Ishikawa (cell line): ENCODE results near the gene NFIX.

ENCODE experiments used
- CEBPB ChIP-seq: IDR thresholded peaks from 2 replicates; pipeline ENCODE4 v1.6.1; 2012
- CREB1 ChIP-seq: IDR thresholded peaks from 2 replicates; pipeline ENCODE4 v1.6.1; 2012; ENCODE audit warnings: low read depth
- EGR1 ChIP-seq: IDR thresholded peaks from 2 replicates; pipeline ENCODE4 v1.6.1; 2012
- EP300 ChIP-seq: IDR thresholded peaks from 2 replicates; pipeline ENCODE4 v1.6.1; 2012; ENCODE audit warnings: borderline replicate concordance
- FOXM1 ChIP-seq: IDR thresholded peaks from 2 replicates; pipeline ENCODE4 v1.6.1; 2012; ENCODE audit warnings: low read depth, borderline replicate concordance
- NFIC ChIP-seq: IDR thresholded peaks from 2 replicates; pipeline ENCODE4 v1.6.1; 2012
- RAD21 ChIP-seq: IDR thresholded peaks from 2 replicates; pipeline ENCODE4 v1.6.1; 2012; ENCODE audit warnings: low read depth
- REST ChIP-seq: IDR thresholded peaks from 2 replicates; pipeline ENCODE4 v1.6.1; 2012; ENCODE audit warnings: low read depth, mild to moderate bottlenecking
- TAF1 ChIP-seq: IDR thresholded peaks from 2 replicates; pipeline ENCODE4 v1.6.1; 2012; ENCODE audit warnings: low read depth, mild to moderate bottlenecking
- TCF12 ChIP-seq: IDR thresholded peaks from 2 replicates; pipeline ENCODE4 v1.6.1; 2012; ENCODE audit warnings: low read depth
- TEAD4 ChIP-seq: IDR thresholded peaks from 2 replicates; pipeline ENCODE4 v1.6.1; 2012
- YY1 ChIP-seq: IDR thresholded peaks from 2 replicates; pipeline ENCODE4 v1.6.1; 2012; ENCODE audit warnings: low read depth
- ZBTB7A ChIP-seq: IDR thresholded peaks from 2 replicates; pipeline ENCODE4 v1.6.1; 2012; ENCODE audit warnings: low read depth
- TF ChIP-seq, protein P1 (sequence below): IDR thresholded peaks from 2 replicates; pipeline ENCODE4 v1.6.1; 2012
- TF ChIP-seq, protein P2 (sequence below): IDR thresholded peaks from 2 replicates; pipeline ENCODE4 v1.6.1; 2012

The NFIX gene

GRCh38 chr19:13022859-13023636, 27.8 kb downstream of the NFIX start:
- TF ChIP-seq, protein P1, sequence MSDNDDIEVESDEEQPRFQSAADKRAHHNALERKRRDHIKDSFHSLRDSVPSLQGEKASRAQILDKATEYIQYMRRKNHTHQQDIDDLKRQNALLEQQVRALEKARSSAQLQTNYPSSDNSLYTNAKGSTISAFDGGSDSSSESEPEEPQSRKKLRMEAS: no peak
- TF ChIP-seq REST (no peak), EGR1 (no peak)

GRCh38 chr19:13023656-13024055, 28.4 kb downstream of the NFIX start:
- TF ChIP-seq CREB1 (no peak), ZBTB7A (no peak), TEAD4 (no peak), RAD21 (no peak), TAF1 (no peak), NFIC (no peak), CEBPB (no peak), TCF12 (no peak), FOXM1 (no peak), EP300 (no peak)
- TF ChIP-seq, protein P1: no peak
- TF ChIP-seq, protein P2, sequence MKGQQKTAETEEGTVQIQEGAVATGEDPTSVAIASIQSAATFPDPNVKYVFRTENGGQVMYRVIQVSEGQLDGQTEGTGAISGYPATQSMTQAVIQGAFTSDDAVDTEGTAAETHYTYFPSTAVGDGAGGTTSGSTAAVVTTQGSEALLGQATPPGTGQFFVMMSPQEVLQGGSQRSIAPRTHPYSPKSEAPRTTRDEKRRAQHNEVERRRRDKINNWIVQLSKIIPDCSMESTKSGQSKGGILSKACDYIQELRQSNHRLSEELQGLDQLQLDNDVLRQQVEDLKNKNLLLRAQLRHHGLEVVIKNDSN: no peak

- TF ChIP-seq NFIC (no peak), EP300 (no peak), CREB1 (no peak), TCF12 (no peak), CEBPB (no peak), YY1 (no peak), TEAD4 (no peak), TAF1 (no peak)
- TF ChIP-seq, protein P2: no peak
Observed at GRCh38 chr19:13024126-13024950, 29.1 kb downstream of the NFIX start.

DNA sequence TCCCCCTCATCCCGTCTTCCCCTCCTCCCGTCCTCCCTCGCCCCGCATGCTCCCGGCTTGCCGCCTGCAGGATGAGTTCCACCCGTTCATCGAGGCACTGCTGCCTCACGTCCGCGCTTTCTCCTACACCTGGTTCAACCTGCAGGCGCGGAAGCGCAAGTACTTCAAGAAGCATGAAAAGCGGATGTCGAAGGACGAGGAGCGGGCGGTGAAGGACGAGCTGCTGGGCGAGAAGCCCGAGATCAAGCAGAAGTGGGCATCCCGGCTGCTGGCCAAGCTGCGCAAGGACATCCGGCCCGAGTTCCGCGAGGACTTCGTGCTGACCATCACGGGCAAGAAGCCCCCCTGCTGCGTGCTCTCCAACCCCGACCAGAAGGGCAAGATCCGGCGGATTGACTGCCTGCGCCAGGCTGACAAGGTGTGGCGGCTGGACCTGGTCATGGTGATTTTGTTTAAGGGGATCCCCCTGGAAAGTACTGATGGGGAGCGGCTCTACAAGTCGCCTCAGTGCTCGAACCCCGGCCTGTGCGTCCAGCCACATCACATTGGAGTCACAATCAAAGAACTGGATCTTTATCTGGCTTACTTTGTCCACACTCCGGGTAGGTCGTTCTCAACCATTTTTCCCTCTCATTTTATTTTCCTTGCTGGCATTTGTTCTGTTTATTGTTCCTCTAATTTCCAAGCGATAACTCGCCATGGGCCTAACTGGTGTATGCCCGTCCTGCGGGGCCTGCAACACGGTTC, 29.8 kb downstream of the NFIX start:
- no peak for TF ChIP-seq TEAD4
- TF ChIP-seq, protein P2: no peak
- TF ChIP-seq TCF12: no peak
- no peak for TF ChIP-seq REST
- TF ChIP-seq, protein P1: no peak
- no peak for TF ChIP-seq TAF1
- TF ChIP-seq YY1: no peak
- no peak for TF ChIP-seq EGR1
- no peak for TF ChIP-seq NFIC
